ENCODE data around the gene CFAP57. TPM values are rescaled to one million over a fixed set of nuclear protein-coding genes. Genes with fewer than 3 reads are reported as not detected.

Gene CFAP57
- total RNA-seq, 1 experiment from 2014 or later: 0.14 TPM

GRCh38 chr1:43277116-43277876, 105.2 kb downstream of the CFAP57 start:
- DNase-seq: no peak
- Histone ChIP-seq H3K36me3 (replicated peaks; ENCODE audit: control insufficient read depth, insufficient read depth, low read length) (peaks cover under 1% of the 10 kb centered on the region; the same call in 1 of the 2 replicates), H3K27me3 (ENCODE audit: control insufficient read depth, insufficient read depth, low read length) (no peaks in the 10 kb centered on the region; the same call in 1 of the 2 replicates), H3K4me3 (ENCODE audit: insufficient read depth, low read depth, low read length) (no peak overlapping the region)

GRCh38 chr1:43279161-43279560, 107.0 kb downstream of the CFAP57 start:
- H3K36me3 ChIP-seq (replicated peaks; ENCODE audit: control insufficient read depth, insufficient read depth, low read length): no peaks in the 10 kb centered on the region
- no peak for DNase-seq
- H3K4me3 ChIP-seq (ENCODE audit: insufficient read depth, low read depth, low read length): no peak overlapping the region
- no peaks in the 10 kb centered on the region; the same call in 1 of the 2 replicates for H3K27me3 ChIP-seq (ENCODE audit: control insufficient read depth, insufficient read depth, low read length)

GRCh38 chr1:43279666-43280065, 107.5 kb downstream of the CFAP57 start:
- Histone ChIP-seq H3K4me3 (ENCODE audit: insufficient read depth, low read depth, low read length) (no peak overlapping the region), H3K27me3 (ENCODE audit: control insufficient read depth, insufficient read depth, low read length) (no peaks in the 10 kb centered on the region; the same call in 1 of the 2 replicates), H3K36me3 (replicated peaks; ENCODE audit: control insufficient read depth, insufficient read depth, low read length) (no peaks in the 10 kb centered on the region)
- no peak for DNase-seq

- DNase-seq: no peak
- no peak overlapping the region for H3K4me3 ChIP-seq (ENCODE audit: insufficient read depth, low read depth, low read length)
- no peaks in the 10 kb centered on the region; the same call in 1 of the 2 replicates for H3K27me3 ChIP-seq (ENCODE audit: control insufficient read depth, insufficient read depth, low read length)
- no peaks in the 10 kb centered on the region for H3K36me3 ChIP-seq (replicated peaks; ENCODE audit: control insufficient read depth, insufficient read depth, low read length)
These were observed 108.6 kb downstream of the CFAP57 start for GRCh38 chr1:43280692-43281091.

GRCh38 chr1:43282220-43283195, 110.4 kb downstream of the CFAP57 start:
- peak; percentile 25 for DNase-seq

GRCh38 chr1:43284065-43284464, 111.9 kb downstream of the CFAP57 start:
- Histone ChIP-seq H3K4me3 (ENCODE audit: insufficient read depth, low read depth, low read length) (no peak overlapping the region), H3K27me3 (ENCODE audit: control insufficient read depth, insufficient read depth, low read length) (no peaks in the 10 kb centered on the region; the same call in 1 of the 2 replicates)
- no peak for DNase-seq

More at GRCh38 chr1:43282220-43283195, 110.4 kb downstream of the CFAP57 start:
- no peak overlapping the region for H3K4me3 ChIP-seq (ENCODE audit: insufficient read depth, low read depth, low read length)
- H3K36me3 ChIP-seq (replicated peaks; ENCODE audit: control insufficient read depth, insufficient read depth, low read length): no peaks in the 10 kb centered on the region
- no peaks in the 10 kb centered on the region; the same call in 1 of the 2 replicates for H3K27me3 ChIP-seq (ENCODE audit: control insufficient read depth, insufficient read depth, low read length)

GRCh38 chr1:43284546-43285110, 112.5 kb downstream of the CFAP57 start:
- Histone ChIP-seq H3K4me3 (ENCODE audit: insufficient read depth, low read depth, low read length) (no peak overlapping the region), H3K27me3 (ENCODE audit: control insufficient read depth, insufficient read depth, low read length) (no peaks in the 10 kb centered on the region; the same call in 1 of the 2 replicates), H3K36me3 (replicated peaks; ENCODE audit: control insufficient read depth, insufficient read depth, low read length) (no peaks in the 10 kb centered on the region)
- no peak for DNase-seq

More at GRCh38 chr1:43284065-43284464, 111.9 kb downstream of the CFAP57 start:
- H3K36me3 ChIP-seq (replicated peaks; ENCODE audit: control insufficient read depth, insufficient read depth, low read length): no peaks in the 10 kb centered on the region

GRCh38 chr1:43285269-43285990, 113.3 kb downstream of the CFAP57 start, which contains the start of gene C1orf210:
TSS of gene C1orf210 (minus strand) at chr1:43285581. CDS start at chr1:43283270, 2,311 bp downstream.
- peak within 1 kb of the TSS; percentile 47; the same call in 1 of the 2 replicates for H3K4me3 ChIP-seq (ENCODE audit: insufficient read depth, low read depth, low read length)
- no peaks in the 10 kb centered on the region; the same call in 1 of the 2 replicates for H3K27me3 ChIP-seq (ENCODE audit: control insufficient read depth, insufficient read depth, low read length)
- H3K36me3 ChIP-seq (replicated peaks; ENCODE audit: control insufficient read depth, insufficient read depth, low read length): no peaks in the 10 kb centered on the region
- peak; percentile 98 for DNase-seq

GRCh38 chr1:43286115-43286514, 114.0 kb downstream of the CFAP57 start:
- Histone ChIP-seq H3K4me3 (ENCODE audit: insufficient read depth, low read depth, low read length) (no peak overlapping the region), H3K36me3 (replicated peaks; ENCODE audit: control insufficient read depth, insufficient read depth, low read length) (no peaks in the 10 kb centered on the region), H3K27me3 (ENCODE audit: control insufficient read depth, insufficient read depth, low read length) (no peaks in the 10 kb centered on the region; the same call in 1 of the 2 replicates)
- DNase-seq: no peak

- H3K36me3 ChIP-seq (replicated peaks; ENCODE audit: control insufficient read depth, insufficient read depth, low read length): no peaks in the 10 kb centered on the region
- H3K27me3 ChIP-seq (ENCODE audit: control insufficient read depth, insufficient read depth, low read length): no peaks in the 10 kb centered on the region; the same call in 1 of the 2 replicates
- DNase-seq: no peak
- no peak overlapping the region for H3K4me3 ChIP-seq (ENCODE audit: insufficient read depth, low read depth, low read length)
These were observed 114.4 kb downstream of the CFAP57 start for GRCh38 chr1:43286533-43286932.

- no peak for DNase-seq
- Histone ChIP-seq H3K4me3 (ENCODE audit: insufficient read depth, low read depth, low read length) (no peak overlapping the region), H3K36me3 (replicated peaks; ENCODE audit: control insufficient read depth, insufficient read depth, low read length) (no peaks in the 10 kb centered on the region), H3K27me3 (ENCODE audit: control insufficient read depth, insufficient read depth, low read length) (no peaks in the 10 kb centered on the region; the same call in 1 of the 2 replicates)
These were observed 116.1 kb downstream of the CFAP57 start for GRCh38 chr1:43288058-43288784.

- no peak for DNase-seq
- no peak overlapping the region for H3K4me3 ChIP-seq (ENCODE audit: insufficient read depth, low read depth, low read length)
These were observed 116.9 kb downstream of the CFAP57 start for GRCh38 chr1:43288785-43289706.

More at GRCh38 chr1:43288785-43289706, 116.9 kb downstream of the CFAP57 start:
- Histone ChIP-seq H3K36me3 (replicated peaks; ENCODE audit: control insufficient read depth, insufficient read depth, low read length) (no peaks in the 10 kb centered on the region), H3K27me3 (ENCODE audit: control insufficient read depth, insufficient read depth, low read length) (no peaks in the 10 kb centered on the region; the same call in 1 of the 2 replicates)
